Ammon's horn (tissue), 1 donor: ENCODE measurements around the gene NDUFS7.
A peak's percentile ranks its signal among the peaks of the same experiment; 100 is the strongest.
"Not testable (repeated sequence)": the region's sequence is repeated elsewhere in the genome, so short reads cannot be mapped to it uniquely, and the experiment has no call there.

Source experiments
- DNase-seq: peaks from one replicate; pipeline ENCODE4 v3.0.0-alpha.2; 2016; ENCODE audit warnings: low spot score

Gene NDUFS7

DNA sequence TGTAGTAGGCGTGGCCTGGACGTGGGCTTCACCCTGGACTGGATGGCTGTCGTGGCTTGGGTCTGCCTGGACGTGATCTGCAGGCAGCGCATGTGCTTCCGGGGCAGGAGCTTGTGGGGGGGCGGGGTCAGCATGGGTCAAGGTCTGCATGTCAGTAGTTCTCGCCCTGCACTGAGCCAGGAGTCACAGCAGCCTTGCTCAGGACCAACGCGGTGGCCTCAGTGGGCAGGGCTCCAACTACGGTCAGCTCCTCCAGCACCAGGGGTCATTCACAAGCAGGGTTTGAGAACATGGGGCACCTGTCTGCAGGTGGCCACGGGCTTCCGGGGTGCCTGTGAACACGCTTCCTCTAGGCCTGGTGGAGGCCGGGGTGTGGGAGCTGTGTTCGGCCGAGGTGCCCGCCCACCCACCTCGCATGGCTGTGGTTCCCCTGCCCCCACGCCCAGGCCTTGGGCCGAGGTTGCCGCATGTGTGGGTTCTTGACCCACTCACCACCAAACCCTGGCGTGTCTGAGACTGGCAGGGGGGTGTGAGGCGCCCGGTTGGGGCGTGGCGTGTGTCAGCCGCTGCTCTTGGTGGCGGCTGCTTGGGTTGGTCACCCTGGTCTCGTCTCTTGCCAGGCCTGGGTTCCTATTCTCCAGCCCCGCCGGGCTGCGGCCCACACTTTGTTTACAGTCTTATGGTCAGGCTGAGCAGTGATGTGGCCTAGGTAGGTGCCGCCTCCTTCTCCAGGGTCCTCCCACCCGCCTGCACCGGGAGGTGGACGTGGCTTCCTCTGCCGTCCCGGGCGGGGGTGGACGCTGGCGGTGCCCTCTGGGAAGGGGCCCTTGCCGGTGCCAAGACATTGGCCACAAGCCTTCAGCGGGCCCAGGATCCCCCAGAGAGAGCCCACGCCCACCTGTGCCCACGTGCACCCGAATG is 49.7 kb downstream of the NDUFS7 start:
- no peak for DNase-seq

- no peak for DNase-seq
Observed at GRCh38 chr19:1434040-1434366, 50.3 kb downstream of the NDUFS7 start.

GRCh38 chr19:1434577-1435060 is 50.9 kb downstream of the NDUFS7 start:
- DNase-seq: no peak

GRCh38 chr19:1435378-1435989 is 51.8 kb downstream of the NDUFS7 start:
- no peak for DNase-seq

- DNase-seq: no peak
Observed at GRCh38 chr19:1437609-1438008, 53.9 kb downstream of the NDUFS7 start.

GRCh38 chr19:1438035-1438932 is 54.6 kb downstream of the NDUFS7 start, which contains the start of gene RPS15:
Gene RPS15, plus strand, starts transcription at chr19:1438396. Its CDS starts 30 bp downstream, at chr19:1438426.
- DNase-seq: peak; percentile 96

GRCh38 chr19:1438933-1439354 is 55.2 kb downstream of the NDUFS7 start:
- no peak for DNase-seq

- not testable (repeated sequence) for DNase-seq
Observed at GRCh38 chr19:1439525-1440417, 56.1 kb downstream of the NDUFS7 start.

DNA sequence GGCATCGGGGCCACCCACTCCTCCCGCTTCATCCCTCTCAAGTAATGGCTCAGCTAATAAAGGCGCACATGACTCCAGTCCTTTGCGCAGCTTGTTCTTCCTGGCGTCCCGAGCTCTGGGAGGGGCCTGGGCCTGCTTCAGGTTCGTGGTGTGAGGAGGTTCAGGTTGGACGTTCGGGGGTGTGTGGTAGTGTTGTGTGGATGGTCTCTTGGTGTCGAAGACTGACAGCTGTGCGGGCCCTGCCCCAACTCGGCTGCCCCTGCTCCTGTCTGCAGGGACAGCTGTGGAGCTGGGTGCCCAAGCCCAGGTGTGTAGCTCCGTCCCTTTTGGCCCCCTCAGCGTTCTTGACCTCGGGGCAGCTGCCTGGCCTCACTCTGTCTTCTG is 56.7 kb downstream of the NDUFS7 start:
- DNase-seq: no peak

DNA sequence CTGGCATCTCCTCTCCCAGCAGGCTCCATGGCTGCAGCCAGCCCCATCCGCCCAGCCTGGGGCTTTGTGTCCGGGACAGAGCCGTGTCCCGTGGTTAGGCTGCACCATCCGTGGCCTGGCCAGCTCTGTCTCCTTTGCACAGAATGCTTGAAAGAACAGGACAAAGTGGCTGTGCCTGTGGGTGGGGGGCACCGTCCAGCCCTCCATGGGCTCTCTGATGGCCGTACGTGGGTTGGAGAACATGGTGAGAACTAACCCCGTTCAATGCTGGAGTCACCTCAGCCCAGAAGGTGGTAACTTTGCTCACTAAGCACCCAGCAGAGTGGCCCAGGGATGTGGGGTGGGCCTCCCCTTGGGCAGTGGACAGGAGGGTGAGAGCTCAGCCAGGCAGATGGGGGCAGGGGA is 57.3 kb downstream of the NDUFS7 start:
- DNase-seq: no peak

- DNase-seq: no peak
Observed at GRCh38 chr19:1441677-1442438, 58.2 kb downstream of the NDUFS7 start.
